Activated T-cell treated with anti-CD3 and anti-CD28 coated beads, Interleukin-2, amount 50 U/mL, for 72 hours (primary cell): ENCODE data around the gene KY. TPM values are rescaled to one million over a fixed set of nuclear protein-coding genes. Genes with fewer than 3 reads are reported as not detected.
A peak's percentile ranks its signal among the peaks of the same experiment; 100 is the strongest.
"Not testable (repeated sequence)": the region's sequence is repeated elsewhere in the genome, so short reads cannot be mapped to it uniquely, and the experiment has no call there.

ENCODE experiments used
- ATAC-seq, 2 donors: fragments of 150-1000 bp; cut with Tn5 transposase; replicated peaks in 1 of 2; 2 replicates each; pipeline ENCODE4 v1.10.0; 2021; ENCODE audit warnings: moderate library complexity in 2 of 2, mild to moderate bottlenecking in 1 of 2
- DNase-seq, 2 donors: peaks; one replicate each; pipeline ENCODE4 v3.0.0; 2021 to 2022; ENCODE audit warnings: mixed read lengths in 1 of 2
- H3K27ac Mint-ChIP-seq: one replicate; pipeline ENCODE4 v1.8.0; 2022; ENCODE audit warnings: mild to moderate bottlenecking, moderate library complexity, mixed read lengths
- H3K27me3 Mint-ChIP-seq: one replicate; pipeline ENCODE4 v1.8.0; 2022; ENCODE audit warnings: low read depth, mixed read lengths
- H3K36me3 Mint-ChIP-seq, 2 donors: one replicate each; pipeline ENCODE4 v1.8.0; 2022; ENCODE audit warnings: mixed read lengths in 2 of 2, mild to moderate bottlenecking in 1 of 2; ENCODE audit not compliant: insufficient read depth in 2 of 2
- H3K4me1 Mint-ChIP-seq: one replicate; pipeline ENCODE4 v1.8.0; 2022; ENCODE audit warnings: low read depth, mixed read lengths
- H3K4me3 Mint-ChIP-seq, 2 donors: one replicate each; pipeline ENCODE4 v1.8.0; 2022; ENCODE audit warnings: mild to moderate bottlenecking in 2 of 2, mixed read lengths in 2 of 2, moderate library complexity in 2 of 2
- H3K9me3 Mint-ChIP-seq, 2 donors: one replicate each; pipeline ENCODE4 v1.8.0; 2022; ENCODE audit warnings: mixed read lengths in 2 of 2
- total RNA-seq, 2 donors: library from RNA; stranded (reverse); gene quantifications; one replicate each; pipeline ENCODE4 v1.2.3, GENCODE V29; 2022

Gene KY
- total RNA-seq, 2 donors from 2014 or later, result not detected

GRCh38 chr3:134606033-134607025, 44.5 kb downstream of the KY start:
- no peaks in the 10 kb centered on the region for H3K9me3 Mint-ChIP-seq
- H3K27ac Mint-ChIP-seq, result no peak overlapping the region
- ATAC-seq (no peak), DNase-seq (no peak)
- H3K27me3 Mint-ChIP-seq, result peaks cover 8% of the 10 kb centered on the region
- H3K36me3 Mint-ChIP-seq, result no peaks in the 10 kb centered on the region
- no peaks in the 10 kb centered on the region for H3K4me1 Mint-ChIP-seq
- H3K4me3 Mint-ChIP-seq, result no peak overlapping the region

- no peak overlapping the region for H3K27ac Mint-ChIP-seq
- no peaks in the 10 kb centered on the region for H3K9me3 Mint-ChIP-seq
- no peaks in the 10 kb centered on the region for H3K36me3 Mint-ChIP-seq
- H3K27me3 Mint-ChIP-seq, result peaks cover 11% of the 10 kb centered on the region
- H3K4me3 Mint-ChIP-seq, result no peak overlapping the region
- H3K4me1 Mint-ChIP-seq, result peaks cover 7% of the 10 kb centered on the region
- ATAC-seq, result no peak
- no peak for DNase-seq
Measured at GRCh38 chr3:134605556-134605955, 45.3 kb downstream of the KY start.

- H3K4me3 Mint-ChIP-seq, result no peak overlapping the region
- no peak for ATAC-seq
- peaks cover 9% of the 10 kb centered on the region for H3K4me1 Mint-ChIP-seq
- no peaks in the 10 kb centered on the region for H3K36me3 Mint-ChIP-seq
- H3K27ac Mint-ChIP-seq, result no peak overlapping the region
- H3K9me3 Mint-ChIP-seq, result no peaks in the 10 kb centered on the region
- no peak for DNase-seq
- H3K27me3 Mint-ChIP-seq, result peaks cover 13% of the 10 kb centered on the region
Measured at GRCh38 chr3:134603956-134604355, 46.9 kb downstream of the KY start.

- Mint-ChIP-seq H3K4me1 (peaks cover 9% of the 10 kb centered on the region), H3K36me3 (no peaks in the 10 kb centered on the region), H3K27ac (no peak overlapping the region), H3K9me3 (no peaks in the 10 kb centered on the region), H3K27me3 (peaks cover 13% of the 10 kb centered on the region), H3K4me3 (no peak overlapping the region)
- DNase-seq, result no peak
- no peak for ATAC-seq
Measured at GRCh38 chr3:134603480-134603879, 47.3 kb downstream of the KY start.

GRCh38 chr3:134602440-134602814, 48.4 kb downstream of the KY start:
- ATAC-seq (no peak), DNase-seq (no peak)
- Mint-ChIP-seq H3K9me3 (no peaks in the 10 kb centered on the region), H3K27me3 (peaks cover 13% of the 10 kb centered on the region), H3K4me1 (peaks cover 9% of the 10 kb centered on the region), H3K27ac (no peak overlapping the region), H3K36me3 (no peaks in the 10 kb centered on the region), H3K4me3 (no peak overlapping the region)

- H3K27ac Mint-ChIP-seq, result no peak overlapping the region
- H3K4me3 Mint-ChIP-seq, result no peak overlapping the region
- peaks cover 9% of the 10 kb centered on the region for H3K4me1 Mint-ChIP-seq
- H3K9me3 Mint-ChIP-seq, result no peaks in the 10 kb centered on the region
- DNase-seq, result no peak
- H3K36me3 Mint-ChIP-seq, result no peaks in the 10 kb centered on the region
- ATAC-seq, result no peak
- peaks cover 13% of the 10 kb centered on the region for H3K27me3 Mint-ChIP-seq
Measured at GRCh38 chr3:134601539-134602439, 49.0 kb downstream of the KY start.

GRCh38 chr3:134600685-134601463, 49.9 kb downstream of the KY start:
- Mint-ChIP-seq H3K27me3 (peaks cover 11% of the 10 kb centered on the region), H3K4me3 (peak overlapping the region; percentile 22 to 47), H3K27ac (no peak overlapping the region), H3K9me3 (no peaks in the 10 kb centered on the region), H3K36me3 (no peaks in the 10 kb centered on the region), H3K4me1 (peaks cover 9% of the 10 kb centered on the region)
- ATAC-seq (peak; percentile 71 to 75), DNase-seq (peak; percentile 64 to 75)

GRCh38 chr3:134600206-134600605, 50.6 kb downstream of the KY start:
- ATAC-seq (peak in 1 of 2 donors; percentile 15), DNase-seq (no peak)
- Mint-ChIP-seq H3K9me3 (no peaks in the 10 kb centered on the region), H3K27me3 (peaks cover 6% of the 10 kb centered on the region), H3K4me3 (no peak overlapping the region), H3K27ac (no peak overlapping the region), H3K36me3 (no peaks in the 10 kb centered on the region), H3K4me1 (peaks cover 9% of the 10 kb centered on the region)

- Mint-ChIP-seq H3K4me3 (no peak overlapping the region), H3K36me3 (no peaks in the 10 kb centered on the region), H3K4me1 (peaks cover 9% of the 10 kb centered on the region), H3K27ac (no peak overlapping the region), H3K27me3 (peaks cover 6% of the 10 kb centered on the region), H3K9me3 (no peaks in the 10 kb centered on the region)
- ATAC-seq (no peak), DNase-seq (no peak)
Measured at GRCh38 chr3:134598763-134599545, 51.9 kb downstream of the KY start.

- ATAC-seq (no peak), DNase-seq (no peak)
- Mint-ChIP-seq H3K4me3 (no peak overlapping the region), H3K9me3 (no peaks in the 10 kb centered on the region), H3K27ac (no peak overlapping the region), H3K36me3 (no peaks in the 10 kb centered on the region), H3K27me3 (peaks cover 6% of the 10 kb centered on the region), H3K4me1 (peaks cover 9% of the 10 kb centered on the region)
Measured at GRCh38 chr3:134597390-134597970, 53.3 kb downstream of the KY start.

- DNase-seq, H3K4me1 Mint-ChIP-seq, H3K36me3 Mint-ChIP-seq, H3K4me3 Mint-ChIP-seq, H3K27ac Mint-ChIP-seq, H3K9me3 Mint-ChIP-seq, H3K27me3 Mint-ChIP-seq, ATAC-seq: not testable (repeated sequence)
Measured at GRCh38 chr3:134594986-134595385, 55.8 kb downstream of the KY start.

- Mint-ChIP-seq H3K27ac (no peak overlapping the region), H3K36me3 (no peaks in the 10 kb centered on the region), H3K9me3 (no peaks in the 10 kb centered on the region), H3K27me3 (no peaks in the 10 kb centered on the region), H3K4me1 (no peaks in the 10 kb centered on the region), H3K4me3 (no peak overlapping the region)
- DNase-seq, result no peak
- ATAC-seq, result no peak
Measured at GRCh38 chr3:134594331-134594741, 56.5 kb downstream of the KY start.
